SU-DHL-6 (cell line): ENCODE data around the gene BCL2.

ENCODE experiments used
- EZH2phosphoT487 ChIP-seq: fragments of 200-600 bp; sonication (generic), shearing (Covaris generic); conservative IDR thresholded peaks from 2 replicates; pipeline ENCODE4 v1.6.1; 2018; ENCODE audit warnings: mild to moderate bottlenecking, antibody characterized with exemption, low read length, moderate library complexity, mixed read lengths
- TF ChIP-seq, protein P1 (sequence below): fragments of 200-600 bp; sonication (generic); IDR thresholded peaks from one replicate; pipeline ENCODE4 v1.5.1; 2017; ENCODE audit warnings: antibody characterized with exemption, mild to moderate bottlenecking, low read length, moderate library complexity; ENCODE audit not compliant: insufficient read depth, poor library complexity, severe bottlenecking

- TF ChIP-seq, protein P1, sequence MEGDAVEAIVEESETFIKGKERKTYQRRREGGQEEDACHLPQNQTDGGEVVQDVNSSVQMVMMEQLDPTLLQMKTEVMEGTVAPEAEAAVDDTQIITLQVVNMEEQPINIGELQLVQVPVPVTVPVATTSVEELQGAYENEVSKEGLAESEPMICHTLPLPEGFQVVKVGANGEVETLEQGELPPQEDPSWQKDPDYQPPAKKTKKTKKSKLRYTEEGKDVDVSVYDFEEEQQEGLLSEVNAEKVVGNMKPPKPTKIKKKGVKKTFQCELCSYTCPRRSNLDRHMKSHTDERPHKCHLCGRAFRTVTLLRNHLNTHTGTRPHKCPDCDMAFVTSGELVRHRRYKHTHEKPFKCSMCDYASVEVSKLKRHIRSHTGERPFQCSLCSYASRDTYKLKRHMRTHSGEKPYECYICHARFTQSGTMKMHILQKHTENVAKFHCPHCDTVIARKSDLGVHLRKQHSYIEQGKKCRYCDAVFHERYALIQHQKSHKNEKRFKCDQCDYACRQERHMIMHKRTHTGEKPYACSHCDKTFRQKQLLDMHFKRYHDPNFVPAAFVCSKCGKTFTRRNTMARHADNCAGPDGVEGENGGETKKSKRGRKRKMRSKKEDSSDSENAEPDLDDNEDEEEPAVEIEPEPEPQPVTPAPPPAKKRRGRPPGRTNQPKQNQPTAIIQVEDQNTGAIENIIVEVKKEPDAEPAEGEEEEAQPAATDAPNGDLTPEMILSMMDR: no peak
- no peak for TF ChIP-seq EZH2phosphoT487
Measured at GRCh38 chr18:63263444-63263843, 56.1 kb downstream of the BCL2 start.
